ENCODE data around the gene KIF26B. TPM values are rescaled to one million over a fixed set of nuclear protein-coding genes. Genes with fewer than 3 reads are reported as not detected.

Gene KIF26B
- polyA plus RNA-seq, 1 donor from 2014 or later = 6.3 TPM

- H3K9me3 ChIP-seq (ENCODE audit: low read length) = peaks cover 11% of the 10 kb centered on the region
- H3F3A ChIP-seq (ENCODE audit: insufficient read depth, low read length, poor library complexity, severe bottlenecking) = no peaks in the 10 kb centered on the region
- H4K20me1 ChIP-seq (ENCODE audit: insufficient read depth) = no peaks in the 10 kb centered on the region
- no peak for TF ChIP-seq REST (IDR thresholded peaks at IDR 0.05; ENCODE audit: borderline replicate concordance)
- TF ChIP-seq EZH2 (IDR thresholded peaks at IDR 0.05; ENCODE audit: borderline replicate concordance, insufficient read depth, low read length, poor library complexity, severe bottlenecking) = no peak
- TF ChIP-seq POLR2AphosphoS5 (IDR thresholded peaks at IDR 0.05) = no peak
- TF ChIP-seq SMC3 (conservative IDR thresholded peaks at IDR 0.05; ENCODE audit: poor library complexity) = no peak
- TF ChIP-seq TAF1 (IDR thresholded peaks at IDR 0.05; ENCODE audit: low read depth) = no peak
- no peak for TF ChIP-seq EP300 (conservative IDR thresholded peaks at IDR 0.05; ENCODE audit: poor library complexity, severe bottlenecking)
- no peak for TF ChIP-seq CTCF (IDR thresholded peaks at IDR 0.05; ENCODE audit: poor library complexity, severe bottlenecking)
- no peak for TF ChIP-seq RAD21 (conservative IDR thresholded peaks at IDR 0.05)
- no peak for TF ChIP-seq MXI1 (conservative IDR thresholded peaks at IDR 0.05; ENCODE audit: poor library complexity, severe bottlenecking)
- no peak overlapping the region for H3K27ac ChIP-seq (ENCODE audit: low read length)
- H3K9me2 ChIP-seq (ENCODE audit: insufficient read depth, low read length) = no peaks in the 10 kb centered on the region
- no peaks in the 10 kb centered on the region for H3K27me3 ChIP-seq (ENCODE audit: insufficient read depth, low read depth, low read length)
- H3K4me3 ChIP-seq (ENCODE audit: low read length) = no peak overlapping the region
- H3K79me2 ChIP-seq (replicated peaks; ENCODE audit: insufficient read depth, low read length) = peaks cover 6% of the 10 kb centered on the region
- no peak overlapping the region for H3K4me2 ChIP-seq (ENCODE audit: low read length)
- H3K9ac ChIP-seq (ENCODE audit: low read length) = no peak overlapping the region
- H3K36me3 ChIP-seq (ENCODE audit: insufficient read depth, low read length) = no peaks in the 10 kb centered on the region
- no peak overlapping the region for H2AFZ ChIP-seq (ENCODE audit: low read depth, low read length)
Observed at GRCh38 chr1:245448975-245449431, 294.2 kb downstream of the KIF26B start.

- Histone ChIP-seq H3K79me2 (replicated peaks; ENCODE audit: insufficient read depth, low read length) (peaks cover 6% of the 10 kb centered on the region), H4K20me1 (ENCODE audit: insufficient read depth) (no peaks in the 10 kb centered on the region)
Observed at GRCh38 chr1:245453541-245453940, 298.8 kb downstream of the KIF26B start.

More at GRCh38 chr1:245453541-245453940, 298.8 kb downstream of the KIF26B start:
- Histone ChIP-seq H2AFZ (ENCODE audit: low read depth, low read length) (no peak overlapping the region), H3K27ac (ENCODE audit: low read length) (no peak overlapping the region), H3K4me3 (ENCODE audit: low read length) (no peak overlapping the region), H3K9ac (ENCODE audit: low read length) (no peak overlapping the region), H3K36me3 (ENCODE audit: insufficient read depth, low read length) (no peaks in the 10 kb centered on the region), H3K9me3 (ENCODE audit: low read length) (no peaks in the 10 kb centered on the region), H3F3A (ENCODE audit: insufficient read depth, low read length, poor library complexity, severe bottlenecking) (no peaks in the 10 kb centered on the region), H3K9me2 (ENCODE audit: insufficient read depth, low read length) (no peaks in the 10 kb centered on the region), H3K27me3 (ENCODE audit: insufficient read depth, low read depth, low read length) (no peaks in the 10 kb centered on the region), H3K4me2 (ENCODE audit: low read length) (no peak overlapping the region)
- TF ChIP-seq EP300 (conservative IDR thresholded peaks at IDR 0.05; ENCODE audit: poor library complexity, severe bottlenecking) = no peak
- no peak for TF ChIP-seq POLR2AphosphoS5 (IDR thresholded peaks at IDR 0.05)
- TF ChIP-seq RAD21 (conservative IDR thresholded peaks at IDR 0.05) = no peak
- no peak for TF ChIP-seq EZH2 (IDR thresholded peaks at IDR 0.05; ENCODE audit: borderline replicate concordance, insufficient read depth, low read length, poor library complexity, severe bottlenecking)

Measured in neural cell (in vitro differentiated cells).